Measurements from ENCODE around the gene DOCK10. TPM values are rescaled to one million over a fixed set of nuclear protein-coding genes. Genes with fewer than 3 reads are reported as not detected.

The DOCK10 gene
- total RNA-seq, 1 donor from 2014 or later: 172 TPM

GRCh38 chr2:225083276-225083675 lies 41.0 kb upstream of the DOCK10 start:
- no peaks in the 10 kb centered on the region for H3K9me3 Mint-ChIP-seq
- CTCF ChIA-PET: no interaction called here
- no peak overlapping the region for H3K4me3 Mint-ChIP-seq
- intact Hi-C loops (cut with micrococcal nuclease): no loop called here
- TF ChIP-seq, protein P1, sequence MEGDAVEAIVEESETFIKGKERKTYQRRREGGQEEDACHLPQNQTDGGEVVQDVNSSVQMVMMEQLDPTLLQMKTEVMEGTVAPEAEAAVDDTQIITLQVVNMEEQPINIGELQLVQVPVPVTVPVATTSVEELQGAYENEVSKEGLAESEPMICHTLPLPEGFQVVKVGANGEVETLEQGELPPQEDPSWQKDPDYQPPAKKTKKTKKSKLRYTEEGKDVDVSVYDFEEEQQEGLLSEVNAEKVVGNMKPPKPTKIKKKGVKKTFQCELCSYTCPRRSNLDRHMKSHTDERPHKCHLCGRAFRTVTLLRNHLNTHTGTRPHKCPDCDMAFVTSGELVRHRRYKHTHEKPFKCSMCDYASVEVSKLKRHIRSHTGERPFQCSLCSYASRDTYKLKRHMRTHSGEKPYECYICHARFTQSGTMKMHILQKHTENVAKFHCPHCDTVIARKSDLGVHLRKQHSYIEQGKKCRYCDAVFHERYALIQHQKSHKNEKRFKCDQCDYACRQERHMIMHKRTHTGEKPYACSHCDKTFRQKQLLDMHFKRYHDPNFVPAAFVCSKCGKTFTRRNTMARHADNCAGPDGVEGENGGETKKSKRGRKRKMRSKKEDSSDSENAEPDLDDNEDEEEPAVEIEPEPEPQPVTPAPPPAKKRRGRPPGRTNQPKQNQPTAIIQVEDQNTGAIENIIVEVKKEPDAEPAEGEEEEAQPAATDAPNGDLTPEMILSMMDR (IDR thresholded peaks at IDR 0.05): no peak
- no peaks in the 10 kb centered on the region for H3K27me3 Mint-ChIP-seq
- DNase-seq: no peak
- H3K36me3 Mint-ChIP-seq (ENCODE audit: low read depth): no peaks in the 10 kb centered on the region
- POLR2A ChIA-PET: no interaction called here
- H3K4me1 Mint-ChIP-seq: no peaks in the 10 kb centered on the region
- H3K27ac Mint-ChIP-seq: no peak overlapping the region
- no peak for ATAC-seq (ENCODE audit: low read depth)

- CTCF ChIA-PET: no interaction called here
- ATAC-seq (ENCODE audit: low read depth) (no peak), DNase-seq (no peak)
- Mint-ChIP-seq H3K4me1 (no peaks in the 10 kb centered on the region), H3K9me3 (no peaks in the 10 kb centered on the region), H3K27ac (no peak overlapping the region), H3K27me3 (peaks cover 3% of the 10 kb centered on the region), H3K4me3 (no peak overlapping the region), H3K36me3 (ENCODE audit: low read depth) (no peaks in the 10 kb centered on the region)
- POLR2A ChIA-PET: no interaction called here
- intact Hi-C loops (cut with micrococcal nuclease): no loop called here
- TF ChIP-seq, protein P1 (IDR thresholded peaks at IDR 0.05): no peak
These were observed 33.9 kb upstream of the DOCK10 start for GRCh38 chr2:225076125-225076524.

DNA sequence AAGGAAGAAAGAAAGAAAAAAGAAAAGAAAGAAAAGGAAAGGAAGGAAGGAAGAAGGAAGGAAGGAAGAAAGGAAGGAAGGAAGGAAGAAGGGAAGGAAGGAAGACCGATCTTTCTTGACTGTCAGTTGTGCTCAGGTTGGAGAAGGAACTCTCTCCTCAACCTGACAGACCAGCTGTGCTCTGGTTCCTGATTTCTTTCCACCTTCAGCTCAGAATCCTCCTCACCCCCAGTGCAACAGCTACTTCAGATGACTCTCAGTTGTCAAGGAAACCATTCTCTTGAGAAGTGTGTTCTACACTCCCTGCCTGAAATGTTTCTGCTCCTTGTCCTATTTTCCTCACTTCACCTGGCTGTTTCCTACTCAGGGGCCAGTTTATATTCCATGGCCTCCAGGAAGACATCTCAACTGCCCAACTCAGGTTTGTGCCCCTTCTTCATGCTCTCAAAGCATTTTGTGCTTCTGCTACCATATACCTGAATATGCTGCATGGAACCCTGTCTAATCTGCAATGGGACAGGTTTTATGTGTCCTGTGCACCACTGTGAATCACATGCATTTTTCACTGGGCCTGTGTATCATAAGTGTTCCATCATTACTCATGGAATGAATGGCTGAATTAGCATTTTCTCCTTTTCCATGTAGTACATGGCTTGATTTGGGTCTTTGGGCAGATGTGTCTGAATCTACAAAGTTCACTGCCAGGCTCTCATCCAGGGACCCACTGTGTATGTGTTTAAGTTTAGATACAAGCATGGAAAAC lies 32.8 kb upstream of the DOCK10 start:
- Mint-ChIP-seq H3K9me3 (no peaks in the 10 kb centered on the region), H3K4me1 (no peaks in the 10 kb centered on the region), H3K27ac (no peak overlapping the region), H3K27me3 (peaks cover 6% of the 10 kb centered on the region), H3K36me3 (ENCODE audit: low read depth) (no peaks in the 10 kb centered on the region), H3K4me3 (no peak overlapping the region)
- DNase-seq (no peak), ATAC-seq (ENCODE audit: low read depth) (no peak)
- ChIA-PET CTCF (no interaction called here), POLR2A (no interaction called here)
- TF ChIP-seq, protein P1 (IDR thresholded peaks at IDR 0.05): no peak
- intact Hi-C loops (cut with micrococcal nuclease): no loop called here

DNA sequence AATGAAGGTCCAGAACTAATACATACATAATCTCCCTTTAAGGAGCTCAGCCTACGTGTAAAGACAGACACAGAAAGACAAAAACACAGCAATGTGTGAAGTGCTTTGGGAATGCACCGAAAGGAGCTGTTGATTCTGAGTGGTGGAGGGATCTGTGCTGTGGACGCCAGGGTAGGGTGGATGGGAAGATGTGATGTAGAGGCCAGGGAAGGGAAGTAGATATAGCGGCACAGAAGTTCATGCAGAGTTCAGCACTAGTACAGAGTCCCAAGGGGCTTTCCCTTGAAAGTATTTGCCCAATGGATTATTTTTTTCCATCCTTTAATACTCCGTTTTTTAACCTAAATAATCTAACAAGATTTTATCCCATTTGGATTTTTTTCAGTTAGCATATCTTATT lies 32.1 kb upstream of the DOCK10 start:
- Mint-ChIP-seq H3K36me3 (ENCODE audit: low read depth) (no peaks in the 10 kb centered on the region), H3K9me3 (no peaks in the 10 kb centered on the region), H3K27me3 (peaks cover 6% of the 10 kb centered on the region), H3K4me1 (no peaks in the 10 kb centered on the region), H3K4me3 (no peak overlapping the region), H3K27ac (no peak overlapping the region)
- TF ChIP-seq, protein P1 (IDR thresholded peaks at IDR 0.05): no peak
- DNase-seq (no peak), ATAC-seq (ENCODE audit: low read depth) (no peak)
- POLR2A ChIA-PET: no interaction called here
- CTCF ChIA-PET: no interaction called here
- intact Hi-C loops (cut with micrococcal nuclease): no loop called here

GRCh38 chr2:225073198-225073597 lies 30.9 kb upstream of the DOCK10 start:
- no peak overlapping the region for H3K4me3 Mint-ChIP-seq
- H3K9me3 Mint-ChIP-seq: peaks cover 5% of the 10 kb centered on the region
- peaks cover 9% of the 10 kb centered on the region for H3K27me3 Mint-ChIP-seq
- no peak for DNase-seq
- intact Hi-C loops (cut with micrococcal nuclease): no loop called here
- POLR2A ChIA-PET: no interaction called here
- CTCF ChIA-PET: no interaction called here
- TF ChIP-seq, protein P1 (IDR thresholded peaks at IDR 0.05): no peak
- H3K36me3 Mint-ChIP-seq (ENCODE audit: low read depth): no peaks in the 10 kb centered on the region
- H3K4me1 Mint-ChIP-seq: no peaks in the 10 kb centered on the region
- ATAC-seq (ENCODE audit: low read depth): no peak
- no peak overlapping the region for H3K27ac Mint-ChIP-seq
